ENCODE results near the gene TMEM117. TPM values are rescaled to one million over a fixed set of nuclear protein-coding genes. Genes with fewer than 3 reads are reported as not detected.
"Not testable (repeated sequence)": the region's sequence is repeated elsewhere in the genome, so short reads cannot be mapped to it uniquely, and the experiment has no call there.

The TMEM117 gene
- total RNA-seq, 2 donors from 2014 or later = 7.3 to 30.8 TPM

GRCh38 chr12:44193281-44193680 lies 357.4 kb downstream of the TMEM117 start:
- TF ChIP-seq CTCF (IDR thresholded peaks at IDR 0.05) = no peak
- Histone ChIP-seq H3K4me3 (no peak overlapping the region), H3K27me3 (replicated peaks; ENCODE audit: insufficient read depth) (no peaks in the 10 kb centered on the region), H3K36me3 (no peaks in the 10 kb centered on the region), H3K27ac (no peak overlapping the region), H3K9me3 (no peaks in the 10 kb centered on the region), H3K4me1 (ENCODE audit: control insufficient read depth in 1 of 2, low read depth in 2 of 2) (no peaks in the 10 kb centered on the region)
- ATAC-seq (ENCODE audit: insufficient number of reproducible peaks, low FRiP score, low read depth) = no peak
- DNase-seq (ENCODE audit: low spot score) = no peak

- ATAC-seq (ENCODE audit: insufficient number of reproducible peaks, low FRiP score, low read depth); H3K9me3 ChIP-seq; DNase-seq (ENCODE audit: low spot score): not testable (repeated sequence)
These were observed 359.8 kb downstream of the TMEM117 start for GRCh38 chr12:44195719-44196118.

GRCh38 chr12:44206045-44206444 lies 370.2 kb downstream of the TMEM117 start:
- Histone ChIP-seq H3K4me3 (no peak overlapping the region), H3K9me3 (no peaks in the 10 kb centered on the region), H3K4me1 (ENCODE audit: control insufficient read depth in 1 of 2, low read depth in 2 of 2) (no peaks in the 10 kb centered on the region), H3K36me3 (no peaks in the 10 kb centered on the region), H3K27ac (no peak overlapping the region), H3K27me3 (replicated peaks; ENCODE audit: insufficient read depth) (no peaks in the 10 kb centered on the region)
- ATAC-seq (ENCODE audit: insufficient number of reproducible peaks, low FRiP score, low read depth) (no peak), DNase-seq (ENCODE audit: low spot score) (no peak)
- no peak for TF ChIP-seq CTCF (IDR thresholded peaks at IDR 0.05)

More at GRCh38 chr12:44195719-44196118, 359.8 kb downstream of the TMEM117 start:
- not testable (repeated sequence) for H3K4me1 ChIP-seq (ENCODE audit: control insufficient read depth in 1 of 2, low read depth in 2 of 2); H3K27me3 ChIP-seq (replicated peaks; ENCODE audit: insufficient read depth); H3K4me3 ChIP-seq; H3K27ac ChIP-seq; H3K36me3 ChIP-seq

GRCh38 chr12:44217146-44217883 lies 381.4 kb downstream of the TMEM117 start:
- ATAC-seq (ENCODE audit: insufficient number of reproducible peaks, low FRiP score, low read depth) = no peak
- Histone ChIP-seq H3K36me3 (no peaks in the 10 kb centered on the region), H3K4me3 (no peak overlapping the region)

GRCh38 chr12:44223736-44224135 lies 387.9 kb downstream of the TMEM117 start:
- no peak for DNase-seq (ENCODE audit: low spot score)
- Histone ChIP-seq H3K36me3 (no peaks in the 10 kb centered on the region), H3K27me3 (replicated peaks; ENCODE audit: insufficient read depth) (no peaks in the 10 kb centered on the region), H3K9me3 (no peaks in the 10 kb centered on the region), H3K4me3 (no peak overlapping the region), H3K27ac (no peak overlapping the region), H3K4me1 (ENCODE audit: control insufficient read depth in 1 of 2, low read depth in 2 of 2) (peaks cover 0 to 15% of the 10 kb centered on the region in 2 donors)
- TF ChIP-seq CTCF (IDR thresholded peaks at IDR 0.05) = no peak
- no peak for ATAC-seq (ENCODE audit: insufficient number of reproducible peaks, low FRiP score, low read depth)

More at GRCh38 chr12:44217146-44217883, 381.4 kb downstream of the TMEM117 start:
- Histone ChIP-seq H3K27me3 (replicated peaks; ENCODE audit: insufficient read depth) (no peaks in the 10 kb centered on the region), H3K27ac (no peak overlapping the region), H3K9me3 (no peaks in the 10 kb centered on the region), H3K4me1 (ENCODE audit: control insufficient read depth in 1 of 2, low read depth in 2 of 2) (no peaks in the 10 kb centered on the region)
- DNase-seq (ENCODE audit: low spot score) = no peak
- TF ChIP-seq CTCF (IDR thresholded peaks at IDR 0.05) = no peak
